ENCODE results near the gene BBOX1. TPM values are rescaled to one million over a fixed set of nuclear protein-coding genes. Genes with fewer than 3 reads are reported as not detected.

BBOX1 gene
- total RNA-seq, 1 experiment from 2014 or later, result 0.33 TPM

- BruUV-seq (replicated peaks), result no TSS peak
- H3K27me3 Mint-ChIP-seq (ENCODE audit: insufficient read depth, unreplicated experiment), result no peaks in the 10 kb centered on the region
- ChIA-PET POLR2A (interaction anchor here (0.6 kb wide), 1 partner anchor 486 kb away, joined by 3 read pairs; no protein-coding TSS in a partner anchor), CTCF (interaction anchor here (0.7 to 2.2 kb wide), 2 partner anchors 10 to 240 kb away, joined by 3 to 8 read pairs; no protein-coding TSS in a partner anchor)
- no peak for TF ChIP-seq CTCF (IDR thresholded peaks at IDR 0.05; ENCODE audit: unreplicated experiment)
- intact Hi-C loops (cut with micrococcal nuclease), result no loop called here
- DNase-seq (ENCODE audit: unreplicated experiment), result no peak
- no peaks in the 10 kb centered on the region for H3K4me1 Mint-ChIP-seq (ENCODE audit: insufficient read depth, unreplicated experiment)
- H3K27ac Mint-ChIP-seq (ENCODE audit: low read depth, unreplicated experiment), result no peak overlapping the region
- no peaks in the 10 kb centered on the region for H3K9me3 Mint-ChIP-seq (ENCODE audit: unreplicated experiment)
- H3K4me3 Mint-ChIP-seq (ENCODE audit: unreplicated experiment), result no peak overlapping the region
- H3K36me3 Mint-ChIP-seq (ENCODE audit: insufficient read depth, unreplicated experiment), result no peaks in the 10 kb centered on the region
Observed at GRCh38 chr11:27148506-27148905, 107.9 kb downstream of the BBOX1 start.

- ChIA-PET CTCF (interaction anchor here (0.7 to 1.5 kb wide), 2 partner anchors 9 to 109 kb away, joined by 4 to 8 read pairs; partner anchors contain the start of gene BBOX1), POLR2A (no interaction called here)
- no peak for TF ChIP-seq CTCF (IDR thresholded peaks at IDR 0.05; ENCODE audit: unreplicated experiment)
- no TSS peak for BruUV-seq (replicated peaks)
- no peaks in the 10 kb centered on the region for H3K4me1 Mint-ChIP-seq (ENCODE audit: insufficient read depth, unreplicated experiment)
- H3K27me3 Mint-ChIP-seq (ENCODE audit: insufficient read depth, unreplicated experiment), result no peaks in the 10 kb centered on the region
- intact Hi-C loops (cut with micrococcal nuclease), result loop anchor here (10.0 kb wide), 1 partner anchor 495 kb away; no protein-coding TSS in a partner anchor
- no peaks in the 10 kb centered on the region for H3K36me3 Mint-ChIP-seq (ENCODE audit: insufficient read depth, unreplicated experiment)
- H3K9me3 Mint-ChIP-seq (ENCODE audit: unreplicated experiment), result no peaks in the 10 kb centered on the region
- no peak for DNase-seq (ENCODE audit: unreplicated experiment)
- no peak overlapping the region for H3K27ac Mint-ChIP-seq (ENCODE audit: low read depth, unreplicated experiment)
- H3K4me3 Mint-ChIP-seq (ENCODE audit: unreplicated experiment), result no peak overlapping the region
Observed at GRCh38 chr11:27150098-27150497, 109.5 kb downstream of the BBOX1 start.

DNA sequence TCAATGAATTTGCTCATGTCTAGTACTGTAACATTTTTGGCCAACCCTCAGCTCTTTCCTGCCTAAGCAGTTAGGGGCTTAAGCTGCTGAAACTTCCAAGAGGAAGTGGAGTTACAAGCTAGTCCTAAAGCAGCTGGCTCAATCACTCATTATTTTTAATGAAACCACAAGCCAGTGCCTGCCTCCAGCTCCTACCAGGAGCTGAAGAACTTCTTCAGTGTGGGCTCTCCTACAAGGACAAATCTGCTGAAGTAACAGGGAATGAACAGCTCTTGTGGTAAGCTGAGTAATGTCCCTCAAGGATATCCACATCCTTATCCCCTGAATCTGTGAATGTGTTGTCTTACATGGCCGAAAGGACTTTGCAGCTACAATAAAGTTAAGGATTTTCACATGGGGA lies 112.5 kb downstream of the BBOX1 start:
- intact Hi-C loops (cut with micrococcal nuclease), result loop anchor here (10.0 kb wide), 1 partner anchor 498 kb away; no protein-coding TSS in a partner anchor
- no peaks in the 10 kb centered on the region for H3K4me1 Mint-ChIP-seq (ENCODE audit: insufficient read depth, unreplicated experiment)
- no peaks in the 10 kb centered on the region for H3K36me3 Mint-ChIP-seq (ENCODE audit: insufficient read depth, unreplicated experiment)

More for the DNA sequence above, 112.5 kb downstream of the BBOX1 start:
- H3K27me3 Mint-ChIP-seq (ENCODE audit: insufficient read depth, unreplicated experiment), result no peaks in the 10 kb centered on the region
- CTCF ChIA-PET, result interaction anchor here (0.7 to 2.2 kb wide), 7 partner anchors 12 to 869 kb away, joined by 3 to 8 read pairs (median 3); no protein-coding TSS in a partner anchor
- DNase-seq (ENCODE audit: unreplicated experiment), result no peak
- H3K9me3 Mint-ChIP-seq (ENCODE audit: unreplicated experiment), result no peaks in the 10 kb centered on the region
- no peak overlapping the region for H3K27ac Mint-ChIP-seq (ENCODE audit: low read depth, unreplicated experiment)
- TF ChIP-seq CTCF (IDR thresholded peaks at IDR 0.05; ENCODE audit: unreplicated experiment), result no peak
- BruUV-seq (replicated peaks), result no TSS peak
- no peak overlapping the region for H3K4me3 Mint-ChIP-seq (ENCODE audit: unreplicated experiment)
- POLR2A ChIA-PET, result interaction anchor here (0.6 to 1.4 kb wide), 2 partner anchors 8 to 75 kb away, joined by 3 read pairs; no protein-coding TSS in a partner anchor
